22Rv1 (cell line): ENCODE data around the gene ANLN.

Experiments
- H3K27ac ChIP-seq: fragments of 450-650 bp; 2 replicates; pipeline ENCODE4 v1.5.1; 2017
- CTCF ChIP-seq: fragments of 450-650 bp; IDR thresholded peaks from 2 replicates; pipeline ENCODE4 v1.5.1; 2017; ENCODE audit warnings: mild to moderate bottlenecking
- ZFX ChIP-seq: fragments of 450-650 bp; IDR thresholded peaks from 2 replicates; pipeline ENCODE4 v1.6.1; 2017; ENCODE audit warnings: antibody characterized with exemption, borderline replicate concordance

ANLN gene

GRCh38 chr7:36366005-36366717 lies 23.5 kb upstream of the ANLN start:
- H3K27ac ChIP-seq = peak overlapping the region; percentile 65
- TF ChIP-seq ZFX (no peak), CTCF (no peak)

GRCh38 chr7:36366718-36367560 lies 22.7 kb upstream of the ANLN start:
- TF ChIP-seq CTCF = peak; percentile 100
- no peak for TF ChIP-seq ZFX
- H3K27ac ChIP-seq = peak overlapping the region; percentile 65

GRCh38 chr7:36367561-36368077 lies 22.0 kb upstream of the ANLN start:
- TF ChIP-seq CTCF (no peak), ZFX (no peak)
- peak overlapping the region; percentile 65; the same call in 1 of the 2 replicates for H3K27ac ChIP-seq

- TF ChIP-seq ZFX = no peak
- TF ChIP-seq CTCF = no peak
Observed at GRCh38 chr7:36368496-36368895, 21.2 kb upstream of the ANLN start.

GRCh38 chr7:36369171-36369570 lies 20.5 kb upstream of the ANLN start:
- H3K27ac ChIP-seq = no peak overlapping the region
- TF ChIP-seq CTCF (no peak), ZFX (no peak)

More at GRCh38 chr7:36368496-36368895, 21.2 kb upstream of the ANLN start:
- no peak overlapping the region for H3K27ac ChIP-seq

- no peak overlapping the region for H3K27ac ChIP-seq
Observed at GRCh38 chr7:36370046-36370445, 19.6 kb upstream of the ANLN start.

More at GRCh38 chr7:36370046-36370445, 19.6 kb upstream of the ANLN start:
- no peak for TF ChIP-seq CTCF
- TF ChIP-seq ZFX = no peak
